ENCODE results near the gene E2F4.

Gene E2F4

GRCh38 chr16:67241008-67241900, 49.3 kb downstream of the E2F4 start:
- ChIA-PET POLR2A (no interaction called here), CTCF (interaction anchor here (1.1 to 2.9 kb wide), 3 partner anchors 13 to 239 kb away, joined by 3 to 11 read pairs (median 3); partner anchors contain the start of genes ATP6V0D1 and TMEM208)
- no peak for DNase-seq (ENCODE audit: extremely low spot score)
- TF ChIP-seq, protein P1, sequence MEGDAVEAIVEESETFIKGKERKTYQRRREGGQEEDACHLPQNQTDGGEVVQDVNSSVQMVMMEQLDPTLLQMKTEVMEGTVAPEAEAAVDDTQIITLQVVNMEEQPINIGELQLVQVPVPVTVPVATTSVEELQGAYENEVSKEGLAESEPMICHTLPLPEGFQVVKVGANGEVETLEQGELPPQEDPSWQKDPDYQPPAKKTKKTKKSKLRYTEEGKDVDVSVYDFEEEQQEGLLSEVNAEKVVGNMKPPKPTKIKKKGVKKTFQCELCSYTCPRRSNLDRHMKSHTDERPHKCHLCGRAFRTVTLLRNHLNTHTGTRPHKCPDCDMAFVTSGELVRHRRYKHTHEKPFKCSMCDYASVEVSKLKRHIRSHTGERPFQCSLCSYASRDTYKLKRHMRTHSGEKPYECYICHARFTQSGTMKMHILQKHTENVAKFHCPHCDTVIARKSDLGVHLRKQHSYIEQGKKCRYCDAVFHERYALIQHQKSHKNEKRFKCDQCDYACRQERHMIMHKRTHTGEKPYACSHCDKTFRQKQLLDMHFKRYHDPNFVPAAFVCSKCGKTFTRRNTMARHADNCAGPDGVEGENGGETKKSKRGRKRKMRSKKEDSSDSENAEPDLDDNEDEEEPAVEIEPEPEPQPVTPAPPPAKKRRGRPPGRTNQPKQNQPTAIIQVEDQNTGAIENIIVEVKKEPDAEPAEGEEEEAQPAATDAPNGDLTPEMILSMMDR (IDR thresholded peaks at IDR 0.05; ENCODE audit: control extremely low read depth, extremely low read depth, low read depth, missing control alignments) = no peak

- ChIA-PET CTCF (interaction anchor here (0.8 to 2.9 kb wide), 5 partner anchors 9 to 279 kb away, joined by 3 to 11 read pairs (median 3); partner anchors contain the start of genes ATP6V0D1 and TMEM208), POLR2A (no interaction called here)
- no peak for DNase-seq (ENCODE audit: extremely low spot score)
- TF ChIP-seq, protein P1 (IDR thresholded peaks at IDR 0.05; ENCODE audit: control extremely low read depth, extremely low read depth, low read depth, missing control alignments) = no peak
Observed at GRCh38 chr16:67242138-67242730, 50.3 kb downstream of the E2F4 start.

DNA sequence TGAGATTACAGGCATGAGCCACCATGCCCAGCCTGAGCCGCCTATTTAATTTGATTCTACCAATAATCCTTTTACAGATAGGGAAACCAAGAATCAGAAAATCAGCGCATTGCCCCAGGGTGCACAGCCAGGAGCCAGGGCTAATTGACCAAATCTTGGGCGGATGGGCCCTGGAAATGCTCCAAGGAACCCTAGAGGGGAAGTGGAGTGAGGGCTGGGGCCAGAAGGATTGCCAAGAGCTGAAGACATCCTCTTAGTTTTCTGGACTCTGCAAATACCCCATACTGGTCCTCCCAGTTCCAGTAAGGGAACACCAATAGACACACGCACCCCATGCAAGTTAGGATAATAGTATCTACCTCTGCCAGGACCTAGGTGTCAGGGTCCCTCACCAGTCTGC, 51.5 kb downstream of the E2F4 start:
- TF ChIP-seq, protein P1 (IDR thresholded peaks at IDR 0.05; ENCODE audit: control extremely low read depth, extremely low read depth, low read depth, missing control alignments) = no peak
- no peak for DNase-seq (ENCODE audit: extremely low spot score)
- ChIA-PET POLR2A (interaction anchor here (1.1 to 1.9 kb wide), 3 partner anchors 12 to 17 kb away, joined by 3 to 8 read pairs (median 7); partner anchors contain the start of gene TMEM208), CTCF (interaction anchor here (1.0 to 5.3 kb wide), 4 partner anchors 10 to 45 kb away, joined by 3 to 32 read pairs (median 8); no protein-coding TSS in a partner anchor)

- ChIA-PET POLR2A (interaction anchor here (0.6 to 1.9 kb wide), 4 partner anchors 9 to 18 kb away, joined by 3 to 8 read pairs (median 5); partner anchors contain the start of gene TMEM208), CTCF (interaction anchor here (0.9 to 5.3 kb wide), 13 partner anchors 11 to 319 kb away, joined by 3 to 32 read pairs (median 3); partner anchors contain the start of genes EXOC3L1 and TMEM208)
- TF ChIP-seq, protein P1 (IDR thresholded peaks at IDR 0.05; ENCODE audit: control extremely low read depth, extremely low read depth, low read depth, missing control alignments) = no peak
- DNase-seq (ENCODE audit: extremely low spot score) = peak; percentile 86
Observed at GRCh38 chr16:67244387-67245185, 52.6 kb downstream of the E2F4 start.

GRCh38 chr16:67245186-67245585, 53.2 kb downstream of the E2F4 start:
- DNase-seq (ENCODE audit: extremely low spot score) = no peak
- TF ChIP-seq, protein P1 (IDR thresholded peaks at IDR 0.05; ENCODE audit: control extremely low read depth, extremely low read depth, low read depth, missing control alignments) = no peak
- CTCF ChIA-PET = interaction anchor here (1.4 to 5.3 kb wide), 8 partner anchors 7 to 318 kb away, joined by 3 to 32 read pairs (median 12); partner anchors contain the start of gene TMEM208
- POLR2A ChIA-PET = interaction anchor here (1.5 to 1.9 kb wide), 2 partner anchors 14 to 18 kb away, joined by 7 to 8 read pairs; partner anchors contain the start of gene TMEM208
